Measurements from ENCODE around the gene LSM4.
"Not testable (repeated sequence)": the region's sequence is repeated elsewhere in the genome, so short reads cannot be mapped to it uniquely, and the experiment has no call there.

Gene LSM4

DNA sequence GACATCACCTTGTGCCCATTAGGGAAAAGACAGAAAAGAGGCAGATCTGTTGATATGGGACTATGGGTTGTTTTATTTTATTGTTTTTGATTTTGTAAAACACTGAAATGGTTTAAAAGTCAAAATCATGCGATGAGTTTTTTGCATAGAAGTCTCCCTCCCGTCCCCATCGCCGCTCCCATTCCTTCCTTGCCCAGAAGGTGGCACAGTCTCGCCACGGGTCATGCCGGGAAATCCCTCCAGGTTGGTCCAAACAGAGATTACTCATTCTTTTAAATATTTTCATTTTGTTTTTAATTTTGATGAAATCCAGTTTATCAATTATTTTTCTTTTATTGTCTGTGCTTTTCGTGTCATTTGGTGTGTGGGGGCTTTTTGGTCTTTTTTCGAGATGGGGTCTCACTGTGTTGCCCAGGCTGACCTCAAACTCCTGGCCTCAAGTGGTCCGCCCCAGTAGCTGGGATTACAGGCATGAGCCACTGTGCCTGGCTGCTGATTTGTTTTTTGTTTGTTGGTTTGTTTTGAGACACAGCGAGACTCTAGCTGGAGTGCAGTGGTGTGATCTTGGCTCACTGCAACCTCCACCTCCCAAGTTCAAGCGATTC lies 26.8 kb upstream of the LSM4 start:
- Histone ChIP-seq H3K4me3 (ENCODE audit: insufficient read length, low read depth) (no peak overlapping the region), H3K9me3 (ENCODE audit: insufficient read depth, low read length) (no peaks in the 10 kb centered on the region), H3K9ac (ENCODE audit: insufficient read length, low read depth) (no peak overlapping the region), H3K27me3 (ENCODE audit: insufficient read depth, insufficient read length) (no peaks in the 10 kb centered on the region), H3K36me3 (ENCODE audit: insufficient read depth, insufficient read length, low read length) (no peaks in the 10 kb centered on the region), H3K4me1 (ENCODE audit: insufficient read depth, insufficient read length) (peaks cover 4% of the 10 kb centered on the region)
- TF ChIP-seq SUZ12 (IDR thresholded peaks at IDR 0.05; ENCODE audit: extremely low read depth, insufficient read depth, insufficient read length) (no peak), YY1 (IDR thresholded peaks at IDR 0.05; ENCODE audit: insufficient read depth, insufficient read length) (no peak), ZNF274 (IDR thresholded peaks at IDR 0.05; ENCODE audit: low read depth, low read length) (no peak)
- no peak for DNase-seq (ENCODE audit: low read depth, low spot score)

DNA sequence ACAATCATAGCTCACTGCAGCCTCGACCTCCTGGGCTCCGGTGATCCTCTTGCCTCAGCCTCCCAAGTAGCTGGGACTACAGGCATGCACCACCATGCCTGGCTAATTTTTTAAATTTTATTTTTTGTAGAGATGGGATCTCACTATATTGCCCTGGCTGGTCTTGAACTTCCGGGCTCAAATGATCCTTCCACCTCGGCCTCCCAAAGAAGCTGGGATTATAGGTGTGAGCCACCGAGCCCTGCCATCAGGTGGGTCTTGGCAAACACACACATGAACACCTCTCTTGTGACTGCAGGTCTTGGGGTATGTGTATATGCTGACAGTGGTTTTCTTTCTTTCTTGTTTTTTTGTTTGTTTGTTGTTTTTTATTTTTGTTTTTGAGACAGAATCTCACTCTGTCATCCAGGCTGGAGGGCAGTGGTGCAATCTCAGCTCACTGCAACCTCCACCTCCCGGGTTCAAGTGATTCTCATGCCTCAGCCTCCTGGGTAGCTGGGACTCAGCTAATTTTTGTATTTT lies 26.0 kb upstream of the LSM4 start:
- H3K9me3 ChIP-seq (ENCODE audit: insufficient read depth, low read length); H3K36me3 ChIP-seq (ENCODE audit: insufficient read depth, insufficient read length, low read length); H3K27me3 ChIP-seq (ENCODE audit: insufficient read depth, insufficient read length); H3K4me1 ChIP-seq (ENCODE audit: insufficient read depth, insufficient read length); H3K9ac ChIP-seq (ENCODE audit: insufficient read length, low read depth); H3K4me3 ChIP-seq (ENCODE audit: insufficient read length, low read depth); DNase-seq (ENCODE audit: low read depth, low spot score): not testable (repeated sequence)

DNA sequence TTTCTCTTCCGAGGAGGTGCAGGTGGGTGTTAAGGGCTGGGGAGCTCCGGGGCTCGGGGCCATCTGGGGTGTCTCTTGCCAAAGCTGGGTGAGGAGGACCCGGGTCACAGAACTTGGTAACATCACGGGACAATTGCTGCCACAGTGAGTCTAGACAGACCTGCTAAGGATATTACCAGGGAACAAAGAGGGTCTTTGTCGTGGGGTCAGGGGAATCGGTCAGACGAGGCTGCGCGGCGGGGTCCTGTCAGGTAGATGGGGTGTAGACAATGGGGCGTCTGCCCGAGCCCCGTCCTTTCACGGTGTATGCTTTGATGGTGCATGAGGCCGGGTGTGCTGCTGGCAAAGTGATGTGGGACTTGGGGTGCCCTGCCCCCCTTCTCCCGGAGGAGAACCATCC lies 25.3 kb upstream of the LSM4 start:
- DNase-seq (ENCODE audit: low read depth, low spot score) = no peak
- H3K36me3 ChIP-seq (ENCODE audit: insufficient read depth, insufficient read length, low read length) = no peaks in the 10 kb centered on the region
- peaks cover 6% of the 10 kb centered on the region for H3K4me1 ChIP-seq (ENCODE audit: insufficient read depth, insufficient read length)
- no peak overlapping the region for H3K4me3 ChIP-seq (ENCODE audit: insufficient read length, low read depth)
- no peaks in the 10 kb centered on the region for H3K27me3 ChIP-seq (ENCODE audit: insufficient read depth, insufficient read length)
- H3K9me3 ChIP-seq (ENCODE audit: insufficient read depth, low read length) = no peaks in the 10 kb centered on the region
- no peak for TF ChIP-seq SUZ12 (IDR thresholded peaks at IDR 0.05; ENCODE audit: extremely low read depth, insufficient read depth, insufficient read length)
- TF ChIP-seq YY1 (IDR thresholded peaks at IDR 0.05; ENCODE audit: insufficient read depth, insufficient read length) = no peak
- TF ChIP-seq ZNF274 (IDR thresholded peaks at IDR 0.05; ENCODE audit: low read depth, low read length) = no peak
- no peak overlapping the region for H3K9ac ChIP-seq (ENCODE audit: insufficient read length, low read depth)

DNA sequence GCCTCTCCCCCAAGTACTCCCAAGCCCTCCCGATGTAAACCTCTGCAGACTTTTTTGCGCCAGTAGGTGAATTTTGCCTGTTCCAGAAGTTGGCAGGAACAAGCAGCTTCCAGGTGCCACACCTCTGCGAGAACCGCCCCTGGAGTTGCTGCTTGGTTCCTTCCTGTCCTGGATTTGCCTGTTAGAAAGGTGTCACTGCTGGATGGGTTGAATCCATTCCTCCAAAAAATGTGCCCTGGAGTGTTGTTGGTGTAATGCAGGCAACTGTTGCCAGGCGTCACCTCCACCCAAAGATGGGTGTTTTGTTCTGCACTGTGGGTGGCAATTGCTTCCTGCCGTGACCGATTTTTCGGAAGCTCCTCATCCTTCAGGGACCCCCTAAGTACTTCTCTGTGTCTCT lies 23.2 kb upstream of the LSM4 start:
- TF ChIP-seq ZNF274 (IDR thresholded peaks at IDR 0.05; ENCODE audit: low read depth, low read length) (no peak), SUZ12 (IDR thresholded peaks at IDR 0.05; ENCODE audit: extremely low read depth, insufficient read depth, insufficient read length) (no peak), YY1 (IDR thresholded peaks at IDR 0.05; ENCODE audit: insufficient read depth, insufficient read length) (no peak)

DNA sequence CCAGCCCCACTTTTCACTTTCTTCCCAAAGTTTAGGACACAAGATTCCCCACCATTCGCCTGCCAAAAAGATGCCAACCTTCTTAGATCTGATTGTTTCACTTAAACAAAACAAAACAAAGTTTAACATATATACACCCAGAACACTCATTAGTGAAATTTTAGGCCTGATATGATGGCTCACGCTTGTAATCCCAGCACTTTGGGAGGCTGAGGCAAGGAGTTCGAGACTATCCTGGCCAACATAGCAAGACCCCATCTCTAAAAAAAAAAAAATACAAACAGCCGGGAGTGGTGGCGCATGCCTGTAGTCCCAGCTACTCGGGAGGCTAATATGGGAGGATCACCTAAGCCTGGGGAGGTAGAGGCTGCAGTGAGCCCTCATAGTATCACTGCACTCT lies 22.4 kb upstream of the LSM4 start:
- no peak overlapping the region for H3K9ac ChIP-seq (ENCODE audit: insufficient read length, low read depth)
- TF ChIP-seq ZNF274 (IDR thresholded peaks at IDR 0.05; ENCODE audit: low read depth, low read length) = no peak
- no peak for TF ChIP-seq SUZ12 (IDR thresholded peaks at IDR 0.05; ENCODE audit: extremely low read depth, insufficient read depth, insufficient read length)
- no peak for TF ChIP-seq YY1 (IDR thresholded peaks at IDR 0.05; ENCODE audit: insufficient read depth, insufficient read length)

More for the DNA sequence above, 23.2 kb upstream of the LSM4 start:
- Histone ChIP-seq H3K9me3 (ENCODE audit: insufficient read depth, low read length) (no peaks in the 10 kb centered on the region), H3K9ac (ENCODE audit: insufficient read length, low read depth) (peak overlapping the region; percentile 51), H3K4me1 (ENCODE audit: insufficient read depth, insufficient read length) (peaks cover 11% of the 10 kb centered on the region), H3K36me3 (ENCODE audit: insufficient read depth, insufficient read length, low read length) (no peaks in the 10 kb centered on the region), H3K27me3 (ENCODE audit: insufficient read depth, insufficient read length) (no peaks in the 10 kb centered on the region), H3K4me3 (ENCODE audit: insufficient read length, low read depth) (no peak overlapping the region)
- no peak for DNase-seq (ENCODE audit: low read depth, low spot score)

DNA sequence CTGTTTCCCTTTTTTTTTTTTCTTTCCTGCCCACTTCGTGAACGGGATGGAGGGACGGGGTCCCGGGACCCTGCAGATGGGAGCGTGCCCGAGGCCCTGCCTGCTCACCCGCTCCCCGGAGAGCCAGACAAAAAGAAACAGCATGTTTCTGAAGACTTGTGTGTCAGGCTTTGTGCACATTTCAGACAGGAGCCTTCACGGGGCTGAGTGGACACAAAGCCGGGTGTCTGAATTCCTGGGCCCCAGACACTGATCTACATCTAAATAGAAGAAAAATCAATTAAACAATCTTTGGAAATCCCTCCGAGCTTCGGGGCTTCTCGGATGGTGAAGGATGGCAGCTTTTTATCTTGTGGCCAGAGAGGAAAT lies 21.7 kb upstream of the LSM4 start:
- Histone ChIP-seq H3K36me3 (ENCODE audit: insufficient read depth, insufficient read length, low read length) (no peaks in the 10 kb centered on the region), H3K9ac (ENCODE audit: insufficient read length, low read depth) (peak overlapping the region; percentile 52)
- DNase-seq (ENCODE audit: low read depth, low spot score) = no peak

More for the DNA sequence above, 22.4 kb upstream of the LSM4 start:
- Histone ChIP-seq H3K27me3 (ENCODE audit: insufficient read depth, insufficient read length) (no peaks in the 10 kb centered on the region), H3K36me3 (ENCODE audit: insufficient read depth, insufficient read length, low read length) (no peaks in the 10 kb centered on the region), H3K4me1 (ENCODE audit: insufficient read depth, insufficient read length) (peaks cover 11% of the 10 kb centered on the region), H3K4me3 (ENCODE audit: insufficient read length, low read depth) (no peak overlapping the region), H3K9me3 (ENCODE audit: insufficient read depth, low read length) (no peaks in the 10 kb centered on the region)
- no peak for DNase-seq (ENCODE audit: low read depth, low spot score)

DNA sequence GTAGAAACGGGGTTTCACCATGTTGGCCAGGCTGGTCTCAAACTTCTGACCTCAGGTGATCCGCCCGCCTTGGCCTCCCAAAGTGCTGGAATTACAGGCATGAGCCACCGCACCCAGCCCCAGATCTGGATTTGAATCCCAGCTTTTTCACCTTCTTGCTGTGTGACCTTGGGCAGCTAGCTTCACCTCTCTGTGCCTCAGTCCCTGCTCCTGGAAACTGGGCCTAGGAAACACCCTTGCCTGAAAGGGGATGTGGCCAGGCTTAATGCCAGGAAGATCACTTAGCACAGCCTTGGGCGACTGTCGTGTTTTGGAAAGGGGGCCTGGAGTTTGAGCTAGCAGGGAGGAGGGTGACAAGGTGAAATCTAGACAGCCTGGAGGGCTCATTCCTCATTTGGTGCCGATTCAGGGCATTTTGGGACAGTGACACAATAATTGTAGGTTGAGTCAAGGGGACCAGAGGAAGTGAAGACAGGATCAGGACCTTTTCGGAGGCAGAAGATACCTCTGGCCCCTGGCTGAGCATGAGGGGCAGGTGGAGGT lies 19.3 kb upstream of the LSM4 start:
- Histone ChIP-seq H3K4me3 (ENCODE audit: insufficient read length, low read depth) (no peak overlapping the region), H3K9ac (ENCODE audit: insufficient read length, low read depth) (no peak overlapping the region), H3K27me3 (ENCODE audit: insufficient read depth, insufficient read length) (no peaks in the 10 kb centered on the region), H3K9me3 (ENCODE audit: insufficient read depth, low read length) (no peaks in the 10 kb centered on the region), H3K36me3 (ENCODE audit: insufficient read depth, insufficient read length, low read length) (no peaks in the 10 kb centered on the region), H3K4me1 (ENCODE audit: insufficient read depth, insufficient read length) (peaks cover 17% of the 10 kb centered on the region)
- DNase-seq (ENCODE audit: low read depth, low spot score) = no peak
- TF ChIP-seq YY1 (IDR thresholded peaks at IDR 0.05; ENCODE audit: insufficient read depth, insufficient read length) (no peak), SUZ12 (IDR thresholded peaks at IDR 0.05; ENCODE audit: extremely low read depth, insufficient read depth, insufficient read length) (no peak), ZNF274 (IDR thresholded peaks at IDR 0.05; ENCODE audit: low read depth, low read length) (no peak)

More for the DNA sequence above, 21.7 kb upstream of the LSM4 start:
- TF ChIP-seq YY1 (IDR thresholded peaks at IDR 0.05; ENCODE audit: insufficient read depth, insufficient read length) (no peak), SUZ12 (IDR thresholded peaks at IDR 0.05; ENCODE audit: extremely low read depth, insufficient read depth, insufficient read length) (no peak), ZNF274 (IDR thresholded peaks at IDR 0.05; ENCODE audit: low read depth, low read length) (no peak)
- H3K4me3 ChIP-seq (ENCODE audit: insufficient read length, low read depth) = no peak overlapping the region
- H3K9me3 ChIP-seq (ENCODE audit: insufficient read depth, low read length) = no peaks in the 10 kb centered on the region
- no peaks in the 10 kb centered on the region for H3K27me3 ChIP-seq (ENCODE audit: insufficient read depth, insufficient read length)
- peaks cover 17% of the 10 kb centered on the region for H3K4me1 ChIP-seq (ENCODE audit: insufficient read depth, insufficient read length)
